C4-2B (cell line): ENCODE data around the gene ZNF732.
"Not testable (repeated sequence)": the region's sequence is repeated elsewhere in the genome, so short reads cannot be mapped to it uniquely, and the experiment has no call there.

Experiments used
- H3K27ac ChIP-seq: fragments of 450-650 bp; 2 replicates; pipeline ENCODE4 v1.5.1; 2017
- CTCF ChIP-seq: fragments of 450-650 bp; conservative IDR thresholded peaks from 2 replicates; pipeline ENCODE4 v1.5.1; 2017; ENCODE audit warnings: mild to moderate bottlenecking
- ZFX ChIP-seq: fragments of 450-650 bp; IDR thresholded peaks from 2 replicates; pipeline ENCODE4 v1.6.1; 2017

Gene ZNF732

GRCh38 chr4:336099-336892 lies 31.0 kb upstream of the ZNF732 start:
- TF ChIP-seq CTCF (no peak), ZFX (no peak)
- peak overlapping the region; percentile 84; the same call in 1 of the 2 replicates for H3K27ac ChIP-seq

- H3K27ac ChIP-seq = no peak overlapping the region
- TF ChIP-seq CTCF = no peak
- no peak for TF ChIP-seq ZFX
Observed at GRCh38 chr4:335515-335914, 30.2 kb upstream of the ZNF732 start.

GRCh38 chr4:328729-329128 lies 23.5 kb upstream of the ZNF732 start:
- TF ChIP-seq CTCF = no peak
- no peak for TF ChIP-seq ZFX
- H3K27ac ChIP-seq = no peak overlapping the region

GRCh38 chr4:314296-314903 lies 9.1 kb upstream of the ZNF732 start:
- no peak for TF ChIP-seq CTCF
- no peak for TF ChIP-seq ZFX
- no peak overlapping the region for H3K27ac ChIP-seq

GRCh38 chr4:309807-310206 lies 4.5 kb upstream of the ZNF732 start:
- no peak for TF ChIP-seq CTCF
- no peak for TF ChIP-seq ZFX
- no peak overlapping the region for H3K27ac ChIP-seq

- TF ChIP-seq CTCF (no peak), ZFX (no peak)
- no peak overlapping the region for H3K27ac ChIP-seq
Observed at GRCh38 chr4:306551-306961, 1.3 kb upstream of the ZNF732 start.

- not testable (repeated sequence) for H3K27ac ChIP-seq
Observed at GRCh38 chr4:304516-304915, 758 bp downstream of the ZNF732 start.

GRCh38 chr4:302381-302780 lies 2.9 kb downstream of the ZNF732 start:
- H3K27ac ChIP-seq = no peak overlapping the region
- TF ChIP-seq CTCF (no peak), ZFX (no peak)
